T-cell (primary cell): ENCODE results near the gene STARD7. TPM values are rescaled to one million over a fixed set of nuclear protein-coding genes. Genes with fewer than 3 reads are reported as not detected.

ENCODE experiments used
- ATAC-seq, 4 experiments: fragments of 200-7000 bp in 3 of 4; fragments of 150-1000 bp in 1 of 4; cut with Tn5 transposase; replicated peaks in 1 of 4; 1 replicate in 3 of 4; 2 replicates in 1 of 4; pipeline ENCODE4 v1.10.0; 2021; ENCODE audit warnings: moderate library complexity in 3 of 4, mild to moderate bottlenecking in 2 of 4, moderate number of reproducible peaks in 1 of 4
- CTCF ChIA-PET, 2 donors: fragments of 300-600 bp; sonication (Branson Sonifier 250); formaldehyde crosslinking; loops; one replicate each; lab custom pipeline; 2022; ENCODE audit warnings: antibody characterized with exemption in 2 of 2; lab: Charles Lee
- POLR2A ChIA-PET, 2 donors: fragments of 300-600 bp; sonication (Branson Sonifier 250); formaldehyde crosslinking; loops; one replicate each; lab custom pipeline; 2022; ENCODE audit warnings: antibody characterized with exemption in 2 of 2; lab: Charles Lee
- DNase-seq, 35 experiments: peaks; one replicate each; pipeline versions ENCODE4 v3.0.0 to v3.0.0-alpha.2; 2013 to 2023
- H3K27ac ChIP-seq: one replicate; pipeline ENCODE4 v1.5.1; 2013; ENCODE audit warnings: low read length
- H3K27me3 ChIP-seq, 2 experiments: replicated peaks in 1 of 2; 1 replicate in 1 of 2; 2 replicates in 1 of 2; pipeline versions ENCODE4 v1.6.1 to v1.7.0; 2013; ENCODE audit warnings: low read length in 1 of 2, mixed read lengths in 1 of 2; ENCODE audit not compliant: control insufficient read depth in 2 of 2, insufficient read depth in 2 of 2; ENCODE audit errors: extremely low read depth in 1 of 2
- H3K36me3 ChIP-seq, 2 donors: 1 replicate in 1 of 2; 2 replicates in 1 of 2; pipeline versions ENCODE4 v1.6.1 to v1.7.0; 2013; ENCODE audit warnings: low read length in 1 of 2; ENCODE audit not compliant: control insufficient read depth in 2 of 2, insufficient read depth in 1 of 2; ENCODE audit errors: extremely low read depth in 1 of 2
- H3K4me1 ChIP-seq, 2 experiments: 1 replicate in 1 of 2; 2 replicates in 1 of 2; pipeline versions ENCODE4 v1.6.1 to v1.7.0; 2013; ENCODE audit warnings: low read length in 2 of 2, mixed read lengths in 1 of 2; ENCODE audit not compliant: insufficient read depth in 2 of 2, control insufficient read depth in 1 of 2; ENCODE audit errors: extremely low read depth in 1 of 2
- H3K4me3 ChIP-seq, 2 donors: 1 replicate in 1 of 2; 2 replicates in 1 of 2; pipeline versions ENCODE4 v1.5.1 to v1.7.0; 2013; ENCODE audit warnings: mild to moderate bottlenecking in 2 of 2, low read length in 1 of 2, moderate library complexity in 1 of 2; ENCODE audit not compliant: control insufficient read depth in 1 of 2; ENCODE audit errors: extremely low read depth in 1 of 2
- H3K9me3 ChIP-seq: 2 replicates; pipeline ENCODE4 v1.7.0; 2013
- H3K27ac Mint-ChIP-seq, 2 donors: one replicate each; pipeline ENCODE4 v1.8.0; 2020 to 2021; ENCODE audit warnings: mild to moderate bottlenecking in 2 of 2, mixed read lengths in 2 of 2
- H3K27me3 Mint-ChIP-seq, 2 donors: one replicate each; pipeline ENCODE4 v1.8.0; 2021 to 2022; ENCODE audit warnings: mixed read lengths in 2 of 2
- H3K36me3 Mint-ChIP-seq: one replicate; pipeline ENCODE4 v1.8.0; 2021; ENCODE audit warnings: mixed read lengths
- H3K4me1 Mint-ChIP-seq, 3 donors: one replicate each; pipeline ENCODE4 v1.8.0; 2020 to 2022; ENCODE audit warnings: mixed read lengths in 3 of 3, mild to moderate bottlenecking in 1 of 3
- H3K4me3 Mint-ChIP-seq, 3 donors: one replicate each; pipeline ENCODE4 v1.8.0; 2020 to 2022; ENCODE audit warnings: mild to moderate bottlenecking in 3 of 3, mixed read lengths in 3 of 3, moderate library complexity in 3 of 3
- H3K9me3 Mint-ChIP-seq, 3 donors: one replicate each; pipeline ENCODE4 v1.8.0; 2020 to 2022; ENCODE audit warnings: mixed read lengths in 3 of 3
- WGBS: methylation state at CpG from one replicate; pipeline ENCODE4 v1.1.5; 2013; ENCODE audit warnings: missing lambda C conversion rate; ENCODE audit not compliant: insufficient coverage; 5-methylcytosine and 5-hydroxymethylcytosine counted together
- total RNA-seq, 35 experiments: library from RNA in 6 of 35; stranded (reverse) in 6 of 35; fragments of 120-200 nt in 1 of 35; gene quantifications; one replicate each; pipeline versions ENCODE4 v1.2.1 to v1.2.4 and lab custom pipeline; 2013 to 2026

STARD7 gene
- total RNA-seq, 5 donors from 2014 or later (not counting 1 experiment from before 2014, with no cell fraction given): 65.0 to 95.3 (median 84.4) TPM

GRCh38 chr2:96205888-96206287 is 2.7 kb downstream of the STARD7 start:
- Mint-ChIP-seq H3K9me3 (no peaks in the 10 kb centered on the region), H3K4me3 (peak overlapping the region; percentile 50 to 98 (median 73)), H3K36me3 (peaks cover 3% of the 10 kb centered on the region), H3K27ac (peak overlapping the region; percentile 46 to 77), H3K4me1 (peaks cover 73 to 82% (median 78%) of the 10 kb centered on the region in 3 donors), H3K27me3 (no peaks in the 10 kb centered on the region)
- Histone ChIP-seq H3K36me3 (no peaks in the 10 kb centered on the region), H3K27ac (peak overlapping the region; percentile 11), H3K27me3 (no peaks in the 10 kb centered on the region), H3K9me3 (no peaks in the 10 kb centered on the region), H3K4me3 (no peak overlapping the region), H3K4me1 (peaks cover 38 to 62% of the 10 kb centered on the region in 2 experiments)
- ATAC-seq: no peak
- POLR2A ChIA-PET: interaction anchor here in 1 of 2 donors (0.7 kb wide), 1 partner anchor 50 kb away, joined by 5 read pairs; no protein-coding TSS in a partner anchor
- CTCF ChIA-PET: no interaction called here
- DNase-seq: no peak

GRCh38 chr2:96204836-96205624 is 3.6 kb downstream of the STARD7 start:
- Mint-ChIP-seq H3K36me3 (peaks cover 3% of the 10 kb centered on the region), H3K27ac (peak overlapping the region; percentile 79 to 89), H3K4me1 (peaks cover 76 to 85% (median 82%) of the 10 kb centered on the region in 3 donors), H3K4me3 (peak overlapping the region; percentile 50 to 98 (median 61)), H3K27me3 (no peaks in the 10 kb centered on the region), H3K9me3 (no peaks in the 10 kb centered on the region)
- H3K4me3 ChIP-seq: no peak overlapping the region
- ChIA-PET POLR2A (interaction anchor here in 1 of 2 donors (0.5 to 0.7 kb wide), 2 partner anchors 59 to 63 kb away, joined by 3 to 6 read pairs; no protein-coding TSS in a partner anchor), CTCF (no interaction called here)
- H3K9me3 ChIP-seq: no peaks in the 10 kb centered on the region
- peaks cover 38 to 63% of the 10 kb centered on the region in 2 experiments for H3K4me1 ChIP-seq
- H3K27ac ChIP-seq: no peak overlapping the region
- H3K36me3 ChIP-seq: no peaks in the 10 kb centered on the region
- WGBS: 67% methylated on average over 1 of the region's 6 CpGs
- no peak for ATAC-seq
- H3K27me3 ChIP-seq: no peaks in the 10 kb centered on the region
- DNase-seq: no peak

GRCh38 chr2:96203130-96204028 is 5.2 kb downstream of the STARD7 start:
- Histone ChIP-seq H3K27me3 (no peaks in the 10 kb centered on the region), H3K9me3 (no peaks in the 10 kb centered on the region), H3K27ac (peak overlapping the region; percentile 52), H3K4me1 (peaks cover 38 to 51% of the 10 kb centered on the region in 2 experiments), H3K4me3 (peak overlapping the region in 1 of 2 donors; percentile 11), H3K36me3 (no peaks in the 10 kb centered on the region)
- Mint-ChIP-seq H3K4me3 (peak overlapping the region; percentile 52 to 98 (median 61)), H3K9me3 (no peaks in the 10 kb centered on the region), H3K4me1 (peaks cover 85 to 90% (median 88%) of the 10 kb centered on the region in 3 donors), H3K36me3 (peaks cover 3% of the 10 kb centered on the region), H3K27me3 (no peaks in the 10 kb centered on the region), H3K27ac (peak overlapping the region; percentile 57 to 89)
- WGBS: 38% methylated on average over 5 of the region's 9 CpGs
- DNase-seq (peak in 1 of 35 experiments; percentile 32), ATAC-seq (no peak)
- ChIA-PET POLR2A (interaction anchor here (0.5 to 0.6 kb wide), 2 partner anchors 41 to 65 kb away, joined by 3 to 6 read pairs; partner anchors contain the start of gene ASTL (in 1 of the 2)), CTCF (interaction anchor here (0.5 to 1.0 kb wide), 3 partner anchors 23 to 78 kb away, joined by 3 to 4 read pairs (median 3); no protein-coding TSS in a partner anchor)

- H3K27ac ChIP-seq: peak overlapping the region; percentile 36
- no peaks in the 10 kb centered on the region for H3K9me3 Mint-ChIP-seq
Observed at GRCh38 chr2:96202152-96202854, 6.3 kb downstream of the STARD7 start.

GRCh38 chr2:96201338-96201737 is 7.3 kb downstream of the STARD7 start:
- H3K9me3 ChIP-seq: no peaks in the 10 kb centered on the region
- no peaks in the 10 kb centered on the region for H3K9me3 Mint-ChIP-seq
- no peak overlapping the region for H3K4me3 ChIP-seq
- no peak for DNase-seq
- no peak overlapping the region for H3K27ac ChIP-seq
- peaks cover 6% of the 10 kb centered on the region for H3K36me3 Mint-ChIP-seq
- H3K4me1 ChIP-seq: peaks cover 28 to 43% of the 10 kb centered on the region in 2 experiments
- peak overlapping the region in 1 of 2 donors; percentile 6 for H3K27ac Mint-ChIP-seq
- ATAC-seq: no peak
- WGBS: no CpG with 5 or more reads among the region's 5 CpGs
- no peaks in the 10 kb centered on the region for H3K27me3 Mint-ChIP-seq
- POLR2A ChIA-PET: interaction anchor here in 1 of 2 donors (0.6 kb wide), 2 partner anchors 62 to 66 kb away, joined by 3 to 6 read pairs; no protein-coding TSS in a partner anchor
- CTCF ChIA-PET: no interaction called here
- peaks cover 78 to 85% (median 82%) of the 10 kb centered on the region in 3 donors for H3K4me1 Mint-ChIP-seq
- no peaks in the 10 kb centered on the region for H3K27me3 ChIP-seq
- H3K36me3 ChIP-seq: no peaks in the 10 kb centered on the region
- no peak overlapping the region for H3K4me3 Mint-ChIP-seq

More at GRCh38 chr2:96202152-96202854, 6.3 kb downstream of the STARD7 start:
- Mint-ChIP-seq H3K27ac (peak overlapping the region in 1 of 2 donors; percentile 36), H3K4me3 (peak overlapping the region in 2 of 3 donors; percentile 7 to 34), H3K4me1 (peaks cover 83 to 91% (median 89%) of the 10 kb centered on the region in 3 donors), H3K36me3 (peaks cover 5% of the 10 kb centered on the region), H3K27me3 (no peaks in the 10 kb centered on the region)
- Histone ChIP-seq H3K27me3 (no peaks in the 10 kb centered on the region), H3K4me3 (no peak overlapping the region), H3K9me3 (no peaks in the 10 kb centered on the region), H3K36me3 (no peaks in the 10 kb centered on the region), H3K4me1 (peaks cover 34 to 47% of the 10 kb centered on the region in 2 experiments)
- CTCF ChIA-PET: no interaction called here
- POLR2A ChIA-PET: interaction anchor here in 1 of 2 donors (0.6 kb wide), 1 partner anchor 64 kb away, joined by 6 read pairs; the partner anchor contains the start of gene ASTL
- ATAC-seq: no peak
- 40% methylated on average over 1 of the region's 4 CpGs for WGBS
- no peak for DNase-seq
